GM12801 (cell line): Measurements from ENCODE around the gene MYRFL.

Experiments used
- TF ChIP-seq, protein P1 (sequence below): IDR thresholded peaks from one replicate; pipeline ENCODE4 v1.5.1; 2011; ENCODE audit warnings: control low read depth; ENCODE audit not compliant: insufficient read length; ENCODE audit errors: extremely low read depth

The MYRFL gene

DNA sequence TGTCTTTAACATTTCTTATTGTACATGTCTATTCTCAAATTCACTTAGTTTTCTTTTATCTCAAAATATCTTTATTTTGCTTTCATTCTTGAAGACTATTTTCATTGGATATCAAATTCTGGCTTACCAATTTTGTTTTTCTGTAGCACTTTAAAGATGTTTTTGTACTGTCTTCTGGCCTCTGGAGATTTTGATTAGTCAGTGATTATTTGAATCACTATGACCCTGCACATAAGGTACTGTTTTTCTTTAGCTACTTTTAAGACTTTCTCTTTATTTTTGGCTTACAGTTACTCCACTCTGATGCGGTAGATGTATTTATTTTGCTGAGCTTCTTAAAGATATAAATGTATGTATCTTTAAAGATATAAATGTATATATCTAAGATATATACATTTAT lies 49.6 kb downstream of the MYRFL start:
- TF ChIP-seq, protein P1, sequence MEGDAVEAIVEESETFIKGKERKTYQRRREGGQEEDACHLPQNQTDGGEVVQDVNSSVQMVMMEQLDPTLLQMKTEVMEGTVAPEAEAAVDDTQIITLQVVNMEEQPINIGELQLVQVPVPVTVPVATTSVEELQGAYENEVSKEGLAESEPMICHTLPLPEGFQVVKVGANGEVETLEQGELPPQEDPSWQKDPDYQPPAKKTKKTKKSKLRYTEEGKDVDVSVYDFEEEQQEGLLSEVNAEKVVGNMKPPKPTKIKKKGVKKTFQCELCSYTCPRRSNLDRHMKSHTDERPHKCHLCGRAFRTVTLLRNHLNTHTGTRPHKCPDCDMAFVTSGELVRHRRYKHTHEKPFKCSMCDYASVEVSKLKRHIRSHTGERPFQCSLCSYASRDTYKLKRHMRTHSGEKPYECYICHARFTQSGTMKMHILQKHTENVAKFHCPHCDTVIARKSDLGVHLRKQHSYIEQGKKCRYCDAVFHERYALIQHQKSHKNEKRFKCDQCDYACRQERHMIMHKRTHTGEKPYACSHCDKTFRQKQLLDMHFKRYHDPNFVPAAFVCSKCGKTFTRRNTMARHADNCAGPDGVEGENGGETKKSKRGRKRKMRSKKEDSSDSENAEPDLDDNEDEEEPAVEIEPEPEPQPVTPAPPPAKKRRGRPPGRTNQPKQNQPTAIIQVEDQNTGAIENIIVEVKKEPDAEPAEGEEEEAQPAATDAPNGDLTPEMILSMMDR: no peak

DNA sequence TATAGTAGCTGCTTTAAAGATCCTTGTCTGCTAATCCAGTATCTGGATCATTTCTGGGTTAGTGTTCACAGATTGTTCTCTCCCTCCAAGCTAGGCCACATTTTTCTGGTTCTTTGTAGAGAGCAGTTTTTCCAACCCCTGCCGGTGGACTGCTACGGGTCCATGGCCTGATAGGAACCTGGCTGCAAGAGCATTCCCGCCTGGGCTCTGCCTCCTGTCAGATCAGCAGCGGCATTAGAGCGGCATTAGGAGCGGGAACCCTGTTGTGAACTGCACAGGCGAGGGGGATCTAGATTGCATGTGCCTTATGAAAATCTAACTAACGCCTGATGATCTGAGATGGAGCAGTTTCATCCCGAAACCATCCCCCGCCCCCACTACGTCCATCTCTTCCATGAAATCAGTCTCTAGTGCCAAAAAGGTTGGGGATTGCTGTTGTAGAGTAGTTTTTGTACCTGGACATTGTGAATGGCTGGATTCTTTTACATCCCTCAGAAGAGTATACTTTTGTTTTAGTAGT lies 50.4 kb downstream of the MYRFL start:
- TF ChIP-seq, protein P1: no peak

DNA sequence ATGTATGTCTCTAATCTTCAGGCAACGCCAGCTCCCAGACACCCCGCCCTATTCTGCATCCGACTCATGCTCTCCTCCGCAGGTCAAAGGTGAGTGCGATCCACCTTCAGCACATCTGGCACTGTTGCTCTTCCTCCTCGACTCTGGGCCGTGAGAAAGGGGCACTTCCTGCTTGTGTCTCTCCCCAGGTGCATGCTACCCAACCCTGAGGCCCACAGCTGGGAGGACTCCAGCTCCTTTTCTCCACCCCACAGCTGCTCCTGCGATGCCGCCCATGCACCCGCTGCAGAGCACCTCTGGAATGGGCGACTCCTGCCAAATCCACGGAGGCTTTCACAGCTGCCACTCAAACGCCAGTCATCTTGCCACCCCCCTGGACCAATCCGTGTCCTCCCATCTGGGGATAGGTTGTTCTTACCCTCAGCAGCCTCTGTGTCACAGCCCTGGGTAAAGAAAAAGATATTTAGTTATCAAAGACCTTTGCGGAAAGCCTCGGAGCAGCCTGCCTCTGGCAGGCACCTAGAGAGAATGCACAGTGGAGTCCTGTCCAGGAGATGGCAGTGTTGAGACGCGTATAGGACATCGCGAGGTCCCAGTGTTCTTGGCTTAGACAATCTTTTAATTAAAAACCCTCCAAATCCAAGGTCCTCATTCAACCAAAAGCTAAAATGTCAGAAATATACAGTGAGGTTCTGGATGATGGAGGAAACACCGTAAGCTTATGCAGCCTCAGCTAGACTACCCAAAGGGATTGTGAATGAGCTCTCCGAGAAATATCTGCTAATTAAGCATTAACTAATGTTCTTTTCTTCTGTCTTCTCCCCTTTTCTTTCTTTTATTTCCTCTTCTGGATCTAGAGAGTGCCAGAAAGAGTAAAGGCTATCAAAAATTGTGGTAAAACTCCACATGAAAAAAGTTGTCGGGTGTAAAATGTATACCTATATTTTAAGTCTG lies 54.3 kb downstream of the MYRFL start:
- TF ChIP-seq, protein P1: no peak

DNA sequence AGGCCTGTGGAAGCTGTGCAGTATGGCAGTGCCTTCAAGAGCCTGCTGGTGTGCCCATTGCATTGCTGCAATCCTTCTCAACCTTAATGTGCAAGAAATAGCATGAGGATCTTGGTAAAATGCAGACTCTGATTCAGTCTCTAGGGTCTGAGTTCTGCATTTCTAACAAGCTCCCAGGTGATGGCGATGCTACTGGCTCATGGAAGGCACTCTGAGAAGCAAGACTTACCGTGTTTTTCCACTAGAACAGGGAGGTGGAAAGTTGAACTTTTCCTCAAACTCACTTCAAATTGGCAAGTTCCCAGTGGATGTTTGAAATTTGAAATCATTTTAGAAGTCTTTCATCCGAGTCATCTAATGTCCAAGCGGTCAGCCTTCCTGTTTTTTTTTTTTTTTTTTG lies 55.5 kb downstream of the MYRFL start:
- TF ChIP-seq, protein P1: no peak

DNA sequence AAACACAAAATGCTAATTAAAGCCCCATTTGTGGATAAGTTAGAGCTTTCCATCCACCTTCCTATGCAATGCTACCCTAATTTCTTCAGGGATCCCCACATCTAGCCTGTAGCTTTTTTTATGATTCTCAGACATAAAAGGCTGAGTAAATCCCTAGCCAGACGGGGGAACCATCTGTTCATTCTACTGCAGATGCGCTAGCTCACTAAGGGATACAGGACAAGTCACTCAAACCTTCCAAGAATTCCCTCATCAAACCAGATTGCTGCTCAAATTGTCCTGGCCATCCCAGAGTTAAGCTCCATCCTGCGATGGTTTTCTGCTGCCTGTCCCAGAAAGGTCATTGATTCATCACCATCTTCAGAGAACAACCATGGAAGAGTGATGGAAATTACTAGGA lies 56.7 kb downstream of the MYRFL start:
- TF ChIP-seq, protein P1: no peak

DNA sequence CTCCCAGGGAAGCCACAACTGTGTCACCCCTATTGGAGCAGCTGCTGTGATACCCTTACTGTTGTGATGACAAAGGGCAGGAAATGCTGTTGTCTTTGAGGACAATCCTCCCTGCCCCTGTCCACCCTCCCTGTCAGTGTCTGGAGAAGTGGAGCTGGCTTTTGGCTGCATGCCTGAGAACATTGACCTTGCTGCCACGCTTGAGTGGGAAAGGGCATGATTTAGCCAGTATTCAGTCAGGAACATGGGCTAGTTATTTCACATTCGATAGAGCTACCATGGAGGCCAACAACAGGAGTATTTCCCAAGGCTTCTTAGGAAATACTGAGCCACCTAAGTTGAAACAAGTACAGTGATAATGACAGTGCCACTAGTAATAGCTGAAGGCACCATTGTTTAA lies 59.4 kb downstream of the MYRFL start:
- TF ChIP-seq, protein P1: no peak

DNA sequence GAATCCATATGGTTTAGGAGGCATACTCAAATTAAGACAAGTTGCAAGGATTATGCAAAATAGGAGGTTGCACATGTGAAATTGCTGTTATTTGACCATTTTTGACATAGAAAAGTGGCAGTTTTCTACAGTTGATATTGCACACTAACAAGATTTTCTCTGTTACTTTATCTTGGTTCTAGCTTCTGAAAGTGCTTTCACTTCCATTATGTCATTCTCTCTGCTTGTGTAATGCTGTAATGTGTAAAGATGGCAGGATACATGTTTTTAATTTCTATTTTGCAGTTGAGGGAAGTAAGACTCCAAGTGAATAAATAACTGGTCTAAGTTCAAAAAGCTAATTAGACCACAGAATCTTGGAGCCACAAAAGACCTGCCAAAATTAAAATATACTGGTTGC lies 60.6 kb downstream of the MYRFL start:
- TF ChIP-seq, protein P1: no peak
